ENCODE results near the gene DPYSL5. TPM values are rescaled to one million over a fixed set of nuclear protein-coding genes. Genes with fewer than 3 reads are reported as not detected.

Gene DPYSL5
- total and polyA plus RNA-seq, 10 of the 15 experiments (the other 5 are each of a cell fraction or from before 2014, with no cell fraction given) = not detected

- Histone ChIP-seq H2AFZ (ENCODE audit: control insufficient read depth, low read depth, low read length) (no peak overlapping the region), H3K27ac (ENCODE audit: control insufficient read depth, insufficient read depth) (no peak overlapping the region), H3K9ac (ENCODE audit: control insufficient read depth, insufficient read depth, low read length) (no peak overlapping the region), H3K4me1 (ENCODE audit: control insufficient read depth, insufficient read depth, low read length) (no peaks in the 10 kb centered on the region), H3K27me3 (replicated peaks in 1 of 2; ENCODE audit: control insufficient read depth in 2 of 2, insufficient read depth in 2 of 2, low read length in 1 of 2) (peaks cover 0 to 1% of the 10 kb centered on the region in 2 experiments; a peak in 2 of 4 replicates), H3K4me3 (no peak overlapping the region), H3K36me3 (ENCODE audit: control insufficient read depth in 2 of 2, insufficient read depth in 2 of 2, low read length in 1 of 2) (no peaks in the 10 kb centered on the region), H3K9me3 (replicated peaks; ENCODE audit: control insufficient read depth, insufficient read depth, low read length) (no peaks in the 10 kb centered on the region), H3K79me2 (ENCODE audit: control insufficient read depth, insufficient read depth, low read length) (no peaks in the 10 kb centered on the region), H4K20me1 (ENCODE audit: control insufficient read depth, insufficient read depth) (no peaks in the 10 kb centered on the region), H3K4me2 (ENCODE audit: control insufficient read depth, insufficient read depth) (no peak overlapping the region)
- ChIA-PET POLR2A (no interaction called here), SMC1A (ENCODE audit: uncharacterized antibody, unreplicated experiment) (no interaction called here), RAD21 (ENCODE audit: unreplicated experiment) (no interaction called here), CTCF (no interaction called here)
- FAIRE-seq (no peak), DNase-seq (ENCODE audit: low read depth, low spot score) (no peak), ATAC-seq (no peak)
- in situ Hi-C loops (cut with MboI) = no loop called here
- WGBS (ENCODE audit: insufficient coverage, insufficient replicate concordance, low lambda C conversion rate, missing lambda C conversion rate) = 18% methylated on average over 7 of the region's 7 CpGs
- intact Hi-C loops (cut with micrococcal nuclease; ENCODE audit: unreplicated experiment) = no loop called here
- no TSS peak for BruUV-seq (replicated peaks)
- no peak for TF ChIP-seq HDGF (IDR thresholded peaks at IDR 0.05)
- no peak for TF ChIP-seq SREBF1 (IDR thresholded peaks at IDR 0.05; ENCODE audit: low read length)
- TF ChIP-seq CBX5 (IDR thresholded peaks at IDR 0.05; ENCODE audit: low read depth) = no peak
- no peak for TF ChIP-seq ZBTB11 (CRISPR knock-in tag; IDR thresholded peaks at IDR 0.05)
- TF ChIP-seq POLR2AphosphoS2 (IDR thresholded peaks at IDR 0.05; ENCODE audit: low read depth, low read length) = no peak
- no peak for TF ChIP-seq ZNF592 (IDR thresholded peaks at IDR 0.05)
- no peak for TF ChIP-seq HDAC2 (IDR thresholded peaks at IDR 0.05)
- TF ChIP-seq ATF7 (IDR thresholded peaks at IDR 0.05; ENCODE audit: low read depth) = no peak
- TF ChIP-seq ZBTB40 (IDR thresholded peaks at IDR 0.05; ENCODE audit: borderline replicate concordance) = no peak
- no peak for TF ChIP-seq GABPA (IDR thresholded peaks at IDR 0.05; ENCODE audit: low read depth)
- no peak for TF ChIP-seq USF1 (IDR thresholded peaks at IDR 0.05; ENCODE audit: borderline replicate concordance, extremely low read length, insufficient read depth, low read depth, low read length)
- TF ChIP-seq SP1 (IDR thresholded peaks at IDR 0.05; ENCODE audit: low read depth, low read length) = no peak
- TF ChIP-seq KLF5 (IDR thresholded peaks at IDR 0.05; ENCODE audit: partially characterized antibody) = no peak
Measured at GRCh38 chr2:26864646-26865045, 16.7 kb downstream of the DPYSL5 start.

Data from GM12878 (cell line).